Activated CD4-positive, alpha-beta T cell treated with anti-CD3 and anti-CD28 coated beads, Interleukin-2, amount 50 U/mL, for 1 hour (primary cell): ENCODE data around the gene L2HGDH.

Experiments
- DNase-seq: peaks from one replicate; pipeline ENCODE4 v3.0.0-alpha.2; 2020

The L2HGDH gene

DNA sequence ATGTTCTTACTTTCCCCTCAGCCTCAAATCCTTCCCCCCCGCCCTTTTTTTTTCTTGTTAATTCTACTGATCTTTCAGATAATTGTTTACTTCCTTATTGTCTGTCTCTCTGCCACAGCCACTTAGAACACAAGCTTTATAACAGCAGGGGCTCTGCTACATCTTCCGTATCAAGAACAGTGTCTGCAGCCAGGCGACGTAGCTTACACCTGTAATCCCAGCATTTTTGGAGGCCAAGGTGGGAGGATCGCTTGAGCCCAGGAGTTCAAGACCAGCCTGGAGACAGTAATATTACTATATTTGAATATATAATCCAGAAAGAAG is 86.1 kb downstream of the L2HGDH start:
- DNase-seq, result no peak

DNA sequence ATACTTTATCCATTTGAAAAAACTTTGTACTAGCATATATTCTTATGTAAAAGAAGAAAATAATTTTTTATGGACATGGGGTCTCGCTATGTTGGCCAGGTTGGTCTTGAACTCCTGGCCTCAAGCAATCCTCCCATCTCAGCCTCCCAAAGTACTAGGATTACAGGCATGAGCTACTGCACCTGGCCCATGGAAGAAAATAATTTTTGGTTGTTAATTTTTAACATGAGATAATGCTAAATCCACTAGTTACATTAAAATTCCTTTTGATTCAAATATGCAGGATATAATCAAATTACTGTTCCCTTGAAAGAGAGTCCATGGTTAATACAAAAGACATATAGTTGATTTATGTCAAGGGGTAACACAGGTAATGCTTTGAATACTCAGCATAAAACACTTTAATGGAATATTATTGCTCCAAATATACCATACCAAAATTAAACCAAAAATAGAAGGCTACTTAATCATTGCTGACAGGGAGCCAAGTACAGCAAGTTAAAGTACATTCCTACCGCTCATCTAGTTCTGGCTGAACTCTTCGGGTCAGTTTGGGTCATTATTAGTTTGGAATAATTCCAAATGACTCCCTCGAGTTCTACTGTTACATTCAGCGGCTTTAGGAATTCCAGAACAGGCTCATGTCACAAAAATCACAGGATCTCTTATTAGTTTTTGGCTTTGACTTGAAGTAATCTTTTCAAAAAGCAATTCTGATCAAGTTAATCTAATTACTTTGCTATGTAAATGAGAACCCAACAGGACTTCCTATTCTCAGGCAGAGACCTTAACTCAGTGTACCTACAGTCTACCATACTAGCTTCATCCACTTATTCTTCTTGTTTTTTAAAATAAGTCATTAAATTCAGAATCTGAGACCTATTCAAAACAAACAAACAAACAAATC is 86.7 kb downstream of the L2HGDH start:
- DNase-seq, result no peak

DNA sequence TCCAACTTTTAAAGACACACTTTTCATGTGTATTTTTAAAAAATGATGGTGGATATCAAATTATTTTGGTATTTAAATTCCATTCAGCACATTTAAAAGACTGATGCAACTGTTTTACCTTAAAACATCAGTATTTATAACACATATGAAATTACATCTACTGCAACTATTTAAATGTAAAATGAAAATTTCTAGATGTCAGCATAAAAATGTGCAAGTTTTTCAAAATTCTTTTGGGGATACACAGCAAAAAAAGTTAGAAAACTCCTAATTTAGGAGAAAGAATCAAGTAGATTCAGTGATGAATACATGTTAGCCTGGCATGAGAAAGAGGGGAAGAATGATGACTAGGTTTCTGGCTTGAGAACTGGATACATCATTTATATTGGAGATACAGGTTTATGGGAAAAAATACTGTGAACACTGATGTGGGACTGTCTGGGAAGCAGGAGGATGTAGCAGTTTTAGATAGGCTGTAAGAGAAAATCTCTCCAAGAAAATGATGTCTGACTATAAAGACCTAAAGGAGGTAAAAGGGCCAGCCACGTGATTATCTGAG is 89.9 kb downstream of the L2HGDH start:
- DNase-seq, result no peak

DNA sequence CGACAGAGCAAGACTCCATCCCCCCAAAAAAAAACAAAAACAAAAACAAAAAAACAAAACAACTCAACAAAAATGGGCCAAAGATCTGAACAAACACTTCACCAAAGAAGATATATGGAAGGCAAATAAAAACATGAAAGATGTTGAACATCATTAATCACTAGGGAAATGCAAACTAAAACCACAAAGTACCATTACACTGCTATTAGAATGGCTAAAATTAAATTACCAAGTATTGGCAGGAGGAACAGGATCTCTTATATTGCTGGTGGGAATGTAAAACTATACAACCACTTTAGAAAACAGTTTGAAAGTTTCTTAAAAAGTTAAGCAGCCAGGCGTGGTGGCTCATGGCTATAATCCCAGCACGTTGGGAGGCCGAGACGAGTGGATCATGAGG is 93.5 kb downstream of the L2HGDH start:
- no peak for DNase-seq

DNA sequence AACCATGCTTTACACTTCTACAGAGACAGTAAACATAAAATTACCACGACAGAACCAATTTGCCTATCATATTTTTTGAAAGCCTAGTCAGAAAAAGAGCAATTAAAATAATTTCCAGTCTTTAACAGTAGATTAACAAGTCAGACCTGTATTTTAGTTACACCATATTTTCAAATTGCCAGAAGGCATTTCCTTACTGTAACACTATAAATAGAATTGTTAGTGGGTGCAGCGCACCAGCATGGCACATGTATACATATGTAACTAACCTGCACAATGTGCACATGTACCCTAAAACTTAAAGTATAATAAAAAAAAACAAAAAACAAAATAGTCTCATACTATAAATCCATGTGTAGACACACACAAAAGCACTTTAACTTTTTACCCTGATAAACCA is 96.6 kb downstream of the L2HGDH start:
- DNase-seq, result no peak

DNA sequence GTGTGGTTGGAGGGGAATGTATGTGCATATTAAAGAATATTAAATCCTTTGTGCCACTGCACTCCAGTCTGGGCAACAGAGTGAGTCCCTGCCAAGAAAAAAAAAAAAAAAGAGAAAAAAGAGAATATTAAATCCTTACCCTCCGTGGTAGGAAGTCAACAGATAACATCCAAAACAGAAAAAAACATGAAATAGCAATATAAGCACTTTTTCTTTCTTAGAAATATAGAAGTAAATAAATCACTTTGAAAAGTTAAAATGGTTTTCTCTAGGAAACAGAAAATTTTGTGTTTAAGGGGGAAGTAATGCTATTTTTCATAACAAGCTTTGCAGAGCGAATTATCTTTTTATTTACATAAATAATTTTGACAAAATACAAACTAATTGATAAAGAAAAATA is 98.2 kb downstream of the L2HGDH start:
- no peak for DNase-seq

DNA sequence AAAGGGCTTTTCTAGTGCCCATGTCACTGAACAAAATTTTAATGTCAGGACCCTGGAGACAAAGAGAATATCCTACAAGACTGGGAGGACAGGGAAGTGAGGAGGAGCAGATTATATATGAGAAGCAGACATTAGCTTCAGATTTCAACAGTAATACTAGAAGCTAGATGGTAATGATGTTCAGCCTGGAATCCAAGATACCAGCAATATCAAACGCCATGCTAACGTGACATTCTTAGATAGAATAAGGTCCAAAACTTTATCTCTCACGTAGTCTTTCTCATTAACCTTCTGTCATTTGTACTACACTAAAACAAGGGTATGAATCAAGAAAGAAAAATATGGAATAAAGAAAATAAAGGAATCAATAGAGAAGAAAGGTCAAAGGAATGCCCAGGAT is 99.3 kb downstream of the L2HGDH start:
- no peak for DNase-seq

DNA sequence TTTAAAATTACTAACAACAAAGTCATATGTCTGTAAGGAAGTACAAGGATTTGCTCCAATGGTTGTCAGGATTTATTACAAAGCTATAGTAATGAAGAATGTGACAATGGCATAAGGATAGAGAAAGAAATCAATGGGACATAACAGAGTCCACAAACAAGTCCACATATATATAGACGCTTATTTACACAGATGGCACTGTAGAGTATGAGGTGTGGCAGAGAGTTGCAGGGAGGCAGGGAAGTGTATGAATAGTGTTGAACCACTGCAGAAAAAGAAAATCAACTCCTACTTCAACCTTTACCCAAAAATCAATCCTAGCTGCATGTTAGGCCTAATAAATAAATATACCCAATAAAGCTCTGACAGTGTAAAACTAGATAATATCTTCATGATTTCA is 102.0 kb downstream of the L2HGDH start:
- DNase-seq, result no peak

DNA sequence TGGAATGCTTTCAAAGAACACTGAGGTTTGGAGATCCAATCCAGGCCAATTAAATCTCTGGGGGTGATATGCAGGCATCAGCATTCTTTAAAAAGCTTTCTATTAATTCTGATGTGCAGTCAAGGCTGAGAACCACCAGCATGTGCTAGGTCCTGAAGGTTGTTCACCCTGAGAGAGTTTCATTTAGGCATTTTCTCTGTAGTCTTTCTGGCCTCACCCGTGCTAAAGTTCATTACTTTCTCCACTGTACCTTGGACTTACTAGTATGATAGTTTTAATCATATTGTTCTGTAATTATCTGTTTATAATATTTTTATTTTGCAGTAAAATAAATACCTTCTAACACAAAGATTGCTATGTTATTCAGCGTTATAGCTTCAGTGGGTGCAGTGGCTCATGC is 113.5 kb downstream of the L2HGDH start:
- DNase-seq, result no peak

DNA sequence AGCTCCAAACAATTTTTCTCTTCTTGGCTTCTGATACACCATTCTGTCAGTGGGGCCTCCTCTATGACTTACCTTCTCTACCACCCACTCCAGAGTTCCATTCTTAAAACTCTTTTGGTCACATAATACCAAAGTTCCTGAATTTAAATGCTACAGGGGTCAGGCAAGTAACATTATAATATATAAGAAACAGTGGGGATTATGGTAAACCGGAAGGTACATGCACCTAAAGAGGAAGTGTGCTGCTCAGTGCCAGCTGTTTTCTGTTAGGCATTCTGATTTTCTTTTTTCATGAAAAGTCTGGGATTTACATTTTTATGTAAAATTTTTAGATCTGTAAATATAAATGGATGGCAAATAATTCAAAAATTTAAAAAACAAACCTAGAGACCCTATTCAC is 120.5 kb downstream of the L2HGDH start:
- no peak for DNase-seq
